ENCODE results near the gene DRD1.
A peak's percentile ranks its signal among the peaks of the same experiment; 100 is the strongest.
"Not testable (repeated sequence)": the region's sequence is repeated elsewhere in the genome, so short reads cannot be mapped to it uniquely, and the experiment has no call there.

Gene DRD1

GRCh38 chr5:175418251-175418650 is 25.7 kb downstream of the DRD1 start:
- peak; percentile 28 for DNase-seq

DNA sequence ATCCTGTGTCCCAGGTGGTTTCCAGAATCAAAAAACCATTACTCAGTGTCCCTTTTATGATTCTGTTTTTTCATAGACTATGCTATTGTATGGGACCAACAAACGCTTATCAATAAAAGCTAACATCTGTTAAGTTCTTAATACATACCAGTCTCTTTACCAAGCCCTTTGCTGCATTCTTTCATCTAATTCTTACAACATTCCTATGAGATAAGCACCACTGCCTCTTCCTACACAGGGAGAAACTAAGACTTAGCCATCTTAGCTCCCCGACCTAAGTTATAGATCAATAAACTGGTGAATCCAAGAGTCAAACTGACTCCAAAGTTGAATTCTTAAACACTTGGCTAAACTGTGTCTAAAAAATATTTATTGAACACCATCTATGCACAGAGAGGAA is 26.6 kb downstream of the DRD1 start:
- DNase-seq = no peak

DNA sequence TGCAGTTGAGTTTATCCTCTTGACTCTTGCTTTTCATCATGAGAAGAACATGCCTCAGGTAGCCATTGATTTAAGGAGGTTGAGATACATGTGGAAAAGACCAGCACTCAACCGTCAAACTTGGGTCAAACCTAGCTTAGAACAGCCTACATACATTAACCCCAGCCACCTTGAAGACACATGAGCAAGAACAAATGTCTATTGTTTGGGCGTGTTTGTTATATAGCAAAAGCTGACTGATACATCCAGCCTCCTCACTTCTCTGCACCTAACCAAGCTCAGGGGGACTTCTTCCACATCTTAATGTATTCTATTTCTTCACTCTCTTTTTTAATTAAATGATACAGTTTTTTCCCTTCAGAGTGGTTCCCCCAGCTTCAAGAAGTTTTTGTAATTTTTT is 28.7 kb downstream of the DRD1 start:
- DNase-seq = no peak

GRCh38 chr5:175410926-175411325 is 33.1 kb downstream of the DRD1 start:
- no peak for DNase-seq

DNA sequence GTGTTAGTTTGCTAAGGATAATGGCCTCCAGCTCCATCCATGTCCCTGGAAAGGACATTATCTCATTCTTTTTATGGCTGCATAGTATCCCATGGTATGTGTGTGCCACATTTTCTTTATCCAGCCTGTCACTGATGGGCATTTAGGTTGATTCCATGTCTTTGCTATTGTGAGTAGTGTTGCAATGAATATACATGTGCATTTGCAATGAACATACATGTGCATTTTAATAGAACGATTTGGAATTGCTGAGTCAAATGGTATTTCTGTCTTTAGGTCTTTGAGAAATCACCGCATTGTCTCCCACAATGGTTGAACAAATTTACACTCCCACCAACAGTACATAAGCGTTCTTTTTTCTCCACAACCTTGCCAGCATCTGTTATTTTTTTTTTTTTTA is 37.7 kb downstream of the DRD1 start:
- DNase-seq = no peak

DNA sequence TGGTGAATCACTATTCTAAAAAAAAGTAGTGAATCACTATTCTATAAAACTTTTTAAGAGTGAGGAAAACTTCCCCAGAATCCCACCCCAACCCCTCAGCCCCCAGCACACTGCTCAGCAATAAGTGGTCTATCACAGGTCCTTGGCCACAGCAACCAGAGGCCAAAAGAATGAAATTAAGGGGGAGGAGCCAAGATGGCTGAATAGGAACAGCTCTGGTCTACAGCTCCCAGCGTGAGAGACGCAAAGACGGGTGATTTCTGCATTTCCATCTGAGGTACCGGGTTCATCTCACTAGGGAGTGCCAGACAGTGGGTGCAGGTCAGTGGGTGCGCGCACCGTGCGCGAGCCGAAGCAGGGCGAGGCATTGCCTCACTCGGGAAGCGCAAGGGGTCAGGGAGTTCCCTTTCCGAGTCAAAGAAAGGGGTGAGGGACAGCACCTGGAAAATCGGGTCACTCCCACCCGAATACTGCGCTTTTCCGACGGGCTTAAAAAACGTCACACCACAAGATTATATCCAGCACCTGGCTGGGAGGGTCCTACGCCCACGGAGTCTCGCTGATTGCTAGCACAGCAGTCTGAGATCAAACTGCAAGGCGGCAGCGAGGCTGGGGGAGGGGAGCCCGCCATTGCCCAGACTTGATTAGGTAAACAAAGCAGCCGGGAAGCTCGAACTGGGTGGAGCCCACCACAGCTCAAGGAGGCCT is 46.2 kb downstream of the DRD1 start:
- DNase-seq = not testable (repeated sequence)

GRCh38 chr5:175395430-175395829 is 48.6 kb downstream of the DRD1 start:
- not testable (repeated sequence) for DNase-seq

GRCh38 chr5:175394601-175395000 is 49.4 kb downstream of the DRD1 start:
- DNase-seq = no peak

GRCh38 chr5:175393897-175394296 is 50.1 kb downstream of the DRD1 start:
- no peak for DNase-seq

DNA sequence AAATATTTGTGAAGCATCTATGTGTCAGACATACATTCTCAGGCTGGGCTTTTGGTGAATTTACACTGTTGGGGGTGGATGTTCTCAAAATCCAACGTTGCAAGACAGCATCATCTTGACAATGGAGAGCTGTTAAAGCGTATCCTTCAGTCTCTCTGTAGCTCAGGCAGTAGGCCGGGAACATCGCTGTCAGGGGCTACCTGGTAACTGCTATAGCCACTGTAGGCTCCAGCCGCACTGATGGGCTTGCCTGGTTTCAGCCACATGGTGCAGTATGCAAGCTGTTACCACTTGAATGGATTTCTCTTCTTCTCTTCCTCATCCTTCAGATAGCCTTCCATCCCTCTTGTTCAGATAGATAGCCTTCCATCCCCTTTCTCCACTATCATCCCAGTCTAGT is 51.7 kb downstream of the DRD1 start:
- DNase-seq = no peak

- DNase-seq = no peak
Measured at GRCh38 chr5:175390352-175391083, 53.5 kb downstream of the DRD1 start.
